Measurements from ENCODE around the gene CHST4. TPM values are rescaled to one million over a fixed set of nuclear protein-coding genes. Genes with fewer than 3 reads are reported as not detected.

Gene CHST4
- total and polyA plus RNA-seq, 2 donors (not counting 3 experiments of a cell fraction or from before 2014, with no cell fraction given) = not detected

- Histone ChIP-seq H3K79me2 (ENCODE audit: control insufficient read depth, insufficient read depth, low read length) (no peaks in the 10 kb centered on the region), H3K9me3 (replicated peaks; ENCODE audit: control insufficient read depth, insufficient read depth, low read length) (no peaks in the 10 kb centered on the region), H4K20me1 (replicated peaks; ENCODE audit: control insufficient read depth, extremely low read depth, insufficient read depth, low read length) (no peaks in the 10 kb centered on the region), H3K27ac (ENCODE audit: insufficient read depth, low read depth, low read length) (no peak overlapping the region), H3K36me3 (ENCODE audit: control insufficient read depth in 2 of 2, extremely low read depth in 1 of 2, insufficient read depth in 2 of 2, low read length in 2 of 2) (no peaks in the 10 kb centered on the region), H3K9me1 (replicated peaks; ENCODE audit: control insufficient read depth, extremely low read depth, insufficient read depth, low read length) (no peaks in the 10 kb centered on the region), H3K9ac (replicated peaks; ENCODE audit: extremely low read depth, insufficient read depth, low read length) (no peak overlapping the region), H2AFZ (ENCODE audit: low read depth, low read length) (no peak overlapping the region), H3K4me3 (replicated peaks in 1 of 3; ENCODE audit: insufficient read depth in 1 of 3, low read depth in 1 of 3, low read length in 3 of 3) (no peak overlapping the region), H3K4me1 (ENCODE audit: control insufficient read depth, extremely low read depth, insufficient read depth, low read length) (no peaks in the 10 kb centered on the region), H3K4me2 (ENCODE audit: insufficient read depth, low read length) (no peak overlapping the region), H3K27me3 (ENCODE audit: control insufficient read depth in 2 of 2, insufficient read depth in 2 of 2, low read length in 2 of 2) (no peaks in the 10 kb centered on the region)
- intact Hi-C loops (cut with micrococcal nuclease) = no loop called here
- no peak for DNase-seq (ENCODE audit: low read depth, low spot score)
- TF ChIP-seq MAX (IDR thresholded peaks at IDR 0.05; ENCODE audit: insufficient read depth, insufficient read length) = no peak
- no peak for TF ChIP-seq POLR2A (IDR thresholded peaks at IDR 0.05; ENCODE audit: low read depth, low read length)
- no peak for TF ChIP-seq CTCF (IDR thresholded peaks at IDR 0.05; ENCODE audit: extremely low read depth in 1 of 2, insufficient read depth in 1 of 2, low read depth in 1 of 2, low read length in 2 of 2)
- TF ChIP-seq JUN (IDR thresholded peaks at IDR 0.05; ENCODE audit: borderline replicate concordance, insufficient read depth, insufficient read length, low read depth) = no peak
- no peak for TF ChIP-seq POLR2AphosphoS5 (IDR thresholded peaks at IDR 0.05; ENCODE audit: insufficient read depth, low read depth, low read length)
- TF ChIP-seq GATA2 (IDR thresholded peaks at IDR 0.05; ENCODE audit: insufficient read depth, insufficient read length, low read depth, low read length) = no peak
- TF ChIP-seq FOS (IDR thresholded peaks at IDR 0.05; ENCODE audit: borderline replicate concordance, insufficient read depth, low read length) = no peak
- no peak for TF ChIP-seq MYC (IDR thresholded peaks at IDR 0.05; ENCODE audit: low read depth, low read length)
- no peak for TF ChIP-seq EZH2 (IDR thresholded peaks at IDR 0.05; ENCODE audit: borderline replicate concordance, low read depth, low read length, severe bottlenecking)
- dilution Hi-C loops (cut with MboI; ENCODE audit: extremely low pct_ligation_motif_present, low sequenced_read_pairs) = no loop called here
- ChIA-PET CTCF (no interaction called here), POLR2A (no interaction called here)
- no TSS peak for BruUV-seq (replicated peaks)
- FAIRE-seq = no peak
Observed at GRCh38 chr16:71584543-71585317, 58.5 kb downstream of the CHST4 start.
